GM21528 (cell line): ENCODE results near the gene F5.
"Not testable (repeated sequence)": the region's sequence is repeated elsewhere in the genome, so short reads cannot be mapped to it uniquely, and the experiment has no call there.

Source experiments
- ATAC-seq: cut with Tn5 transposase; IDR thresholded peaks from one replicate; pipeline ENCODE4 v1.9.1; 2021; ENCODE audit warnings: mild to moderate bottlenecking, moderate library complexity; ENCODE audit not compliant: unreplicated experiment, low FRiP score

Gene F5

DNA sequence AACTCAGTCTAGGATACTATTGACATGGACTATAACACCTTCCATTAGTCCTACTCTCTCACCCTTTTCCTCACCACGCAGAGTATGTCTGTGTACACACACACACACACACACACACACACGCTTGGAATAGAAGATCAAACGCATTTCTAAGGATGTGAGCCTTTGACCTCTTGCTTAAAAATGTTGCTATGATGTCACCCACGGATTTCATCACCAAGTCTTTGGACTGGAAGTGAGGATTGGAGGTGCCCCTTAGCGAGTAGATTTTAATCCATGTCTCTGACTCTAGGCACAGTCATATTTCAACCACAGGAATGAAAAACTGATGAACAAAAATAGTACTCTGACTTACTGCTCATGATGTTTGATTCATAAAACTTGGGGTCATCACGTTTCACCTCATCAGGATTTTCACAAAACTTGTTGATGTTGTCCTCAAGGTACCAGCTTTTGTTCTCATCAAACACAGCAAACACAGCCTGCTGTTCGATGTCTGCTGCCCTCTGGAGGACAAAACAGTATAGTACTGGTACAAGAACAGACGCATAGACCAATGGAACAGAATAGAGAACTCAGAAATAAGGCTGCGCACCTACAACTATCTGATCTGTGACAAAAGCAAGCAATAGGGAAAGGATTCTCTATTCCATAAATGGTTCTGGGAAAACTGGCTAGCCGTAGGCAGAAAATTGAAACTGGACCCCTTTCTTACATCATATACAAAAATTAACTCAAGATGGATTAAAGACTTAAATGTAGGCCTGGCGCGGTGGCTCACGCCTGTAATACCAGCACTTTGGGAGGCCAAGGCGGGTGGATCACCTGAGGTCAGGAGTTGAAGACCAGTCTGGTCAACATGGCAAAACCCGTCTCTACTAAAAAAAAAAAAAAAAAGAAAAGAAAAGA is 39.9 kb downstream of the F5 start:
- ATAC-seq, result no peak

- ATAC-seq, result no peak
These were observed 40.8 kb downstream of the F5 start for GRCh38 chr1:169545472-169545871.

DNA sequence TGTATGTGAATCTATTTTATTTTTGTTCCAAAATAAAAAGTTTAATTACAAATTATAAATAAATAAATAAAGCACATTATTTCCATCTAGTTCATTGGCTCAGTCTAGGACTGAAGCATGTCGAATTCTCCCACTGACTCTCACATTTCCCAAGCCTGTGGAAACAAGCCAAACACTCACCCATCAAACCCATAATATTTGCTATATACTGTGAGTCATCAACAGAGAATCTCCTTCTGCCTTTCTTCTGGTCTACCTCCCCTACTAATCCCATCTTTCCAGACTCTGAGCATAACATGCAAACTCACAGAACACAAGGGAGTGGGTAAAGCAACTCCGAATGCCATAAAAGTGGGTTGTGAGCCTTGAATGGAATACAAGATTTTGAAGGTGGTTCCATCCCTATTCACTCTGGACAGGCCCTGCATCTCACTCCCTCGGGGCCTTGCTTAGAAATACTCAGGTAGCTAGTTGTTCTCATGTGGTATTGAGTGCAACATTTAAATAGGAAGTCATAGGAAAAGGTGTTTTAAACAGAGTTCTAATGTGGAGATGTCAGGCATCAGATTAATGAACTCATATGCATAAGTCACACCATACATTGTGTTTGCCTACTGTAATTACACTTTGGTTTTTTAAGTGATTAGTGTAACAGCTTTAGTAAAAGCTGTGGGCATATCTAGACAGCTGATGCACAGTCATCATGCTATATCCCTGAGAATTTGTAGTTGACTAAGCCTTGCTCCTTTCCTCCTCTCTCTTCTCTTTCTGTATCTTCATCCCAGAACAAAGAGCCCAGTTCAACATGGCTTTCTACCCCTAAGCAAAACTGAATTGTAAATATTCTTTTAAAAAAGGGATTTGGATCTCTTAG is 47.0 kb downstream of the F5 start:
- ATAC-seq, result no peak

DNA sequence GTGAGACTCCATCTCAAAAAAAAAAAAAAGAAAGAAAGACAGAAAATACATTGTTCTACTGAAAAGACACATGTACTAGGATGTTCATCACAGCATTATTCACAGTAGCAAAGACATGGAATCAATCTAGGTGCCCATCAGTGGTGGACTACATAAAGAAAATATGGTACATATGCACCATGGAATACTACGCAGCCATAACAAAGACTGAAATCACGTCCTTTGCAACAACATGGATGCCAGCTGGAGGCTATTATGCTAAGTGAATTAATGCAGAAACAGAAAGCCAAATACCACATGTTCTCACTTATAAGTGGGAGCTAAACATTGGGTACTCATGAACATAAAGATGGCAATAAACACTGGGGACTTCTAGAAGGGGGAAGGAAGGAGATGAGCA is 51.6 kb downstream of the F5 start:
- ATAC-seq, result no peak

- not testable (repeated sequence) for ATAC-seq
These were observed 52.6 kb downstream of the F5 start for GRCh38 chr1:169533528-169534190.

GRCh38 chr1:169530448-169530847 is 55.8 kb downstream of the F5 start:
- ATAC-seq, result no peak

DNA sequence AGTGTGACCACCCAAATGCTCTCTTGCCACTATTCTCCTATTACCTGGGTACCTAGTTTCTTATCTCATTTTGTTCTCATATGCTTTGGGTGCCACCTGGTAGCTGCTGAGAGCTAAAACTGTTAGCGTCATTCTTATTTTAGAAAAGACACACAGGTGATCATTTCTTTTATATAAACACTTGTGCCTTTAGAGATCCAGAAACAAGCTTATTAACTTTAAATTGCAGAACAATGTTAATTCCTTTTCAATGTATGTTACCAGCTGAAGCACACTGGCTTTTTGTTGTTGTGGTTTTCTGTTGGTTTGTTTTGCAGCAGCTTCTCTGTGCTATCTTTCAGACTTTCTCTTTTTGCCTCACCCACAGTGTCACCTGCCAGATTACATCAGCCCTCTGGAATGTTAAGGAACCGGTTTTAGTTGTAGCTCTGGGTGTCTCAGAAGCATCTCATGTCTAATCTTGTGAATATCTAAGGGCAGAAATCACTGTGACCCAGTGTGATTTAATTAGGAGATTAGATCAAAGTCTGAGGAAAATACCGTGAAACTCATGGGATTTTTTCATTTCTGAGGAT is 57.1 kb downstream of the F5 start:
- ATAC-seq, result no peak

GRCh38 chr1:169528215-169529067 is 57.8 kb downstream of the F5 start:
- no peak for ATAC-seq

- ATAC-seq, result no peak
These were observed 58.6 kb downstream of the F5 start for GRCh38 chr1:169527451-169528214.

- ATAC-seq, result no peak
These were observed 59.3 kb downstream of the F5 start for GRCh38 chr1:169527001-169527400.

GRCh38 chr1:169526120-169526832 is 60.0 kb downstream of the F5 start:
- ATAC-seq, result no peak

DNA sequence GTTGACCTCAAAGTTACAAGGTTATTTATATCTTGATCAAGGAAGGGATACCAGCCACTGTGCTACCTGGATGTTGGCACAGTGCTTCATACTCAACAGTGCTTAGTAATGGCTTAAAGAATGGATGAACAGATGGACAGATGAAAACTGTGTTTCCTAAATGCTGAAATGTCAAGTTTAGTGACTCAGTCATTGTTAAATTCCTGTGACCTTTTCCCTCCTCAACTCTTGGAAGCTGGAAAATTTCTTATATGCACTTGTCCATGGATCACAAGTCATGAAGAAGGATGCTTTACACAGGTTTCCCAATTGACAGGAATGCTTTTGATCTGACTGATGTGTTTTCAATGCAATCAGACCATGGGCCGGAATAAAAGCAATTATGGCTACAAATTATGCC is 60.9 kb downstream of the F5 start:
- no peak for ATAC-seq

DNA sequence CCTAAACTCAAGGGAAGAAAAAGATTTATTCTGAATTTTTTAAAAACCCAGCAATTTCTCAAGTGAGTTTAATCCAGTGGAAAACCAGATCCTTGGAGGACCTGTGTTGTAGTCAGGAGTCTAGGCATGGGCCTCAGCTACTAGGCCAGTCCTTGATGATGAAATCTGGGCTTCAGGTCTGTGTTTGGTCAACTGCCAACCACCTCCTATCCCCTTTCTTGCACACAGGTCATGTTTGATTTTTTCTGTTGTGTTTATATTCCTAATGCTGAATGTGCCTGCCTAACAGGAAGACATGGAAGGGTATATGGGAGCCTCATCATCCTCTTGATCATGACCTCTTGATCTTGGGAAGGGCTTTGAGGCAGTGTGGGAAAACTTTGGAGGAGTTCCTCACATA is 62.4 kb downstream of the F5 start:
- no peak for ATAC-seq

GRCh38 chr1:169521226-169521625 is 65.1 kb downstream of the F5 start:
- no peak for ATAC-seq

- no peak for ATAC-seq
These were observed 68.6 kb downstream of the F5 start for GRCh38 chr1:169517558-169518186.

DNA sequence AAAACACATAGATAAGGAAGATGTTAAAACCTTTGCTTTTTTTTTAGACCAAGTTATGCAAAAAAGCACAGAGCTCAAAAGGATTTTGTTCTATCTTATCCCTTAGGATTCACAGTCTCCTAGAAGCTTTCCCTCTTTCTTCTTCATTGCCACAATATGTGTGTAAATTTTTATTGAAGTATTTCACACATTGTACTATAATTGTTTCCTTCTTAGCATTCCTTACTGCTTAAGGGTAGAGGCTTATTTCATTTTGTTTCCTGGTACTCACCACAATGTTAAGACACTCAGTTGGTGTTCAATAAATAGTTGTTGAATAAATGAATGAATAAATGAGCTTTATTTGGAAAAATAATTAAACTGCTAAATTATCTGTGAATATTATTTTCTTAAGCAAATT is 70.6 kb downstream of the F5 start:
- ATAC-seq, result no peak

- no peak for ATAC-seq
These were observed 71.6 kb downstream of the F5 start for GRCh38 chr1:169514566-169515270.
